B cell (primary cell): ENCODE measurements around the gene FABP6. TPM values are rescaled to one million over a fixed set of nuclear protein-coding genes. Genes with fewer than 3 reads are reported as not detected.

ENCODE experiments used
- ATAC-seq: fragments of 200-7000 bp; cut with Tn5 transposase; one replicate; pipeline ENCODE4 v1.10.0; 2021; ENCODE audit warnings: low read depth, mild to moderate bottlenecking, moderate number of reproducible peaks, moderate library complexity
- CTCF ChIA-PET: fragments of 350-600 bp; sonication (Branson Sonifier 250); formaldehyde crosslinking; loops from one replicate; lab custom pipeline; 2021; ENCODE audit warnings: antibody characterized with exemption, inconsistent platforms; lab: Charles Lee
- POLR2A ChIA-PET: fragments of 350-600 bp; sonication (Branson Sonifier 250); formaldehyde crosslinking; loops from one replicate; lab custom pipeline; 2021; ENCODE audit warnings: antibody characterized with exemption; lab: Charles Lee
- DNase-seq: peaks from one replicate; pipeline ENCODE4 v3.0.0; 2013
- H2AFZ ChIP-seq: 2 replicates; pipeline ENCODE4 v1.6.1; 2012; ENCODE audit warnings: mild to moderate bottlenecking, low read depth, low read length; ENCODE audit not compliant: insufficient read depth, poor library complexity, severe bottlenecking
- H3K27ac ChIP-seq, 2 donors: 1 replicate in 1 of 2; 2 replicates in 1 of 2; pipeline ENCODE4 v1.5.1; 2012 to 2013; ENCODE audit warnings: low read length in 2 of 2, mild to moderate bottlenecking in 2 of 2, moderate library complexity in 1 of 2
- H3K27me3 ChIP-seq, 4 experiments: fragments of 200-600 bp in 1 of 4; sonication (generic) in 1 of 4; replicated peaks in 1 of 4; 1 replicate in 2 of 4; 2 replicates in 2 of 4; pipeline versions ENCODE4 v1.6.1 to v1.7.0; 2013 to 2016; ENCODE audit warnings: low read length in 3 of 4, mild to moderate bottlenecking in 2 of 4, mixed read lengths in 1 of 4, moderate library complexity in 1 of 4; ENCODE audit not compliant: insufficient read depth in 4 of 4, control insufficient read depth in 3 of 4; ENCODE audit errors: control extremely low read depth in 1 of 4
- H3K36me3 ChIP-seq, 2 experiments: replicated peaks in 1 of 2; 1 replicate in 1 of 2; 2 replicates in 1 of 2; pipeline versions ENCODE4 v1.6.1 to v1.7.1; 2013; ENCODE audit warnings: low read length in 1 of 2; ENCODE audit not compliant: insufficient read depth in 2 of 2, control insufficient read depth in 1 of 2; ENCODE audit errors: control extremely low read depth in 1 of 2, extremely low read depth in 1 of 2
- H3K4me1 ChIP-seq, 2 donors: fragments of 200-600 bp in 1 of 2; sonication (generic) in 1 of 2; 1 replicate in 1 of 2; 2 replicates in 1 of 2; pipeline versions ENCODE4 v1.5.1 to v1.6.1; 2013 to 2017; ENCODE audit warnings: low read length in 2 of 2; ENCODE audit not compliant: control insufficient read depth in 2 of 2, insufficient read depth in 2 of 2
- H3K4me2 ChIP-seq: replicated peaks from 2 replicates; pipeline ENCODE3; 2012; ENCODE audit warnings: mild to moderate bottlenecking, low read depth, low read length; ENCODE audit not compliant: poor library complexity, severe bottlenecking
- H3K4me3 ChIP-seq, 5 experiments: fragments of 200-600 bp in 1 of 5; sonication (generic) in 1 of 5; 1 replicate in 3 of 5; 2 replicates in 2 of 5; pipeline versions ENCODE4 v1.5.1 to v1.7.0; 2011 to 2016; ENCODE audit warnings: low read length in 4 of 5, mild to moderate bottlenecking in 4 of 5, low read depth in 2 of 5, control low read depth in 1 of 5, moderate library complexity in 1 of 5; ENCODE audit not compliant: insufficient read depth in 1 of 5; ENCODE audit errors: control extremely low read depth in 1 of 5, extremely low read depth in 1 of 5
- H3K79me2 ChIP-seq: fragments of 200-600 bp; sonication (generic); one replicate; pipeline ENCODE4 v1.6.0; 2016; ENCODE audit warnings: low read length; ENCODE audit not compliant: control insufficient read depth, insufficient read depth
- H3K9ac ChIP-seq: fragments of 200-600 bp; sonication (generic); 2 replicates; pipeline ENCODE4 v1.6.1; 2017; ENCODE audit warnings: mild to moderate bottlenecking, low read length, moderate library complexity
- H3K9me3 ChIP-seq, 3 donors: one replicate each; pipeline versions ENCODE4 v1.6.1 to v1.7.1; 2013; ENCODE audit warnings: low read length in 2 of 3; ENCODE audit not compliant: control insufficient read depth in 2 of 3, insufficient read depth in 1 of 3; ENCODE audit errors: control extremely low read depth in 1 of 3
- H4K20me1 ChIP-seq: 2 replicates; pipeline ENCODE4 v1.6.0; 2012; ENCODE audit warnings: mild to moderate bottlenecking, low read length; ENCODE audit not compliant: insufficient read depth, control insufficient read depth, poor library complexity, severe bottlenecking
- H3K27ac Mint-ChIP-seq: one replicate; pipeline ENCODE4 v1.8.0; 2021; ENCODE audit warnings: mixed read lengths
- H3K27me3 Mint-ChIP-seq: one replicate; pipeline ENCODE4 v1.8.0; 2021; ENCODE audit warnings: mixed read lengths
- H3K4me1 Mint-ChIP-seq: one replicate; pipeline ENCODE4 v1.8.0; 2021; ENCODE audit warnings: mixed read lengths
- H3K4me3 Mint-ChIP-seq: one replicate; pipeline ENCODE4 v1.8.0; 2021; ENCODE audit warnings: mixed read lengths
- H3K9me3 Mint-ChIP-seq: one replicate; pipeline ENCODE4 v1.8.0; 2022; ENCODE audit warnings: mixed read lengths; ENCODE audit not compliant: insufficient read depth
- CTCF ChIP-seq: fragments of 200-600 bp; IDR thresholded peaks from one replicate; pipeline ENCODE4 v1.8.0; 2022; ENCODE audit warnings: antibody characterized with exemption, mild to moderate bottlenecking
- EZH2 ChIP-seq: IDR thresholded peaks from 2 replicates; pipeline ENCODE4 v1.6.1; 2012; ENCODE audit warnings: borderline replicate concordance, low read depth, mild to moderate bottlenecking, moderate library complexity, low read length; ENCODE audit not compliant: insufficient read depth, poor library complexity, severe bottlenecking
- WGBS: methylation state at CpG from one replicate; pipeline ENCODE4 v1.1.5; 2013; ENCODE audit warnings: missing lambda C conversion rate; ENCODE audit not compliant: insufficient coverage; 5-methylcytosine and 5-hydroxymethylcytosine counted together
- intact Hi-C: fragments of 100-400 bp; cut with micrococcal nuclease; formaldehyde crosslinking; loops from one replicate; pipeline ENCODE4 v1.10.0; 2022
- polyA plus RNA-seq: library from polyadenylated mRNA; depleted of rRNA; stranded (reverse); fragments of >200 nt; gene quantifications from 2 replicates; pipeline ENCODE4 v1.2.3, GENCODE V29; 2012
- total RNA-seq, 2 donors: library from RNA; stranded (reverse); fragments of 120-200 nt in 1 of 2; gene quantifications; 1 replicate in 1 of 2; 2 replicates in 1 of 2; pipeline versions ENCODE4 v1.2.3 to v1.2.4, GENCODE V29; 2013 to 2022

Gene FABP6
- total and polyA plus RNA-seq, 2 donors (not counting 1 experiment from before 2014, with no cell fraction given) = not detected

DNA sequence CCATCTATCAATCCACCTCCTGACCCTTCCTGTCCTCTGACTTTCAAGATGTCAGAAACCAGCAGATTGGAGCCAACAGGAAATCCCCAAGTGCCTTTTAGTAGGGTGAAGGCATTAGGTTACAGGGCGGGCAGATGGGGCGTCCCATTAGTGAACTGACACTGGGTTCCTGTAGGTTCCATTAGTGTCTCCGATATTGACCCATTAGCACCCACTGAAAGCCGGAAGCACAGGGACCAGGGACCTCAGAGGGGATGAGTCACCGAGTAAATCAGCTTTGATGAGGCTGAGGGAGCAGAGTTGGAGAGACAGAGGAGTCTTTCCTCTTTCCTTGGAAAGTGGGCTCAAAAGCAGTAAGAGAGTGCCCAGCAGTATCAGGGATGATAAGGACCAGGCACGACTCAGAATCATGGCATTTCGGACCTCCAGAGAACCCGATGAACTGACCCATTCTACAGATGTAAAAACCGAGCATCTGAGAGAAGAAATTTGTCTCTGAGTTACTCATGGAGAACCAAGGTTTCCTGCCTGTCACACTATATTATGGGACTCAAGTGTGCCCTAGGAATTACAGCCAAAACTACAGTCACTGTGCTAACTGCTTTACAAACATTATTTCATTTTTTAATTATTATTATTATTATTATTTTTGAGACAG lies 47.2 kb upstream of the FABP6 start:
- H3K27ac Mint-ChIP-seq = no peak overlapping the region
- Histone ChIP-seq H3K4me3 (no peak overlapping the region), H3K27me3 (peaks cover 0 to 3% (median 0%) of the 10 kb centered on the region in 4 experiments), H2AFZ (no peak overlapping the region), H3K36me3 (no peaks in the 10 kb centered on the region), H3K9ac (no peak overlapping the region), H4K20me1 (no peaks in the 10 kb centered on the region), H3K4me1 (peaks cover 6 to 9% of the 10 kb centered on the region in 2 donors), H3K9me3 (peaks cover 0 to 5% (median 0%) of the 10 kb centered on the region in 3 donors), H3K79me2 (no peaks in the 10 kb centered on the region), H3K4me2 (no peak overlapping the region), H3K27ac (no peak overlapping the region)
- DNase-seq (no peak), ATAC-seq (no peak)
- 79% methylated on average over 8 of the region's 9 CpGs for WGBS
- ChIA-PET CTCF (no interaction called here), POLR2A (no interaction called here)
- no peak overlapping the region for H3K4me3 Mint-ChIP-seq
- intact Hi-C loops = no loop called here
- H3K27me3 Mint-ChIP-seq = peaks cover 7% of the 10 kb centered on the region
- H3K4me1 Mint-ChIP-seq = peaks cover 11% of the 10 kb centered on the region
- no peak for TF ChIP-seq CTCF
- no peak for TF ChIP-seq EZH2
- peaks cover 5% of the 10 kb centered on the region for H3K9me3 Mint-ChIP-seq

GRCh38 chr5:160183075-160183474 lies 46.2 kb upstream of the FABP6 start:
- WGBS = 96% methylated on average over 2 of the region's 2 CpGs
- DNase-seq = no peak
- Mint-ChIP-seq H3K9me3 (peaks cover 5% of the 10 kb centered on the region), H3K4me3 (no peak overlapping the region), H3K27ac (no peak overlapping the region), H3K4me1 (peaks cover 12% of the 10 kb centered on the region), H3K27me3 (peaks cover 9% of the 10 kb centered on the region)
- CTCF ChIA-PET = no interaction called here
- no peak overlapping the region for H3K4me3 ChIP-seq
- H3K27ac ChIP-seq = no peak overlapping the region
- peaks cover 6 to 12% of the 10 kb centered on the region in 2 donors for H3K4me1 ChIP-seq
- no peaks in the 10 kb centered on the region for H3K79me2 ChIP-seq
- intact Hi-C loops = no loop called here
- no peak overlapping the region for H3K9ac ChIP-seq
- TF ChIP-seq CTCF = no peak
- TF ChIP-seq EZH2 = no peak
- H3K9me3 ChIP-seq = peaks cover 0 to 5% (median 0%) of the 10 kb centered on the region in 3 donors
- no peak for ATAC-seq
- H2AFZ ChIP-seq = no peak overlapping the region
- POLR2A ChIA-PET = no interaction called here
- H4K20me1 ChIP-seq = no peaks in the 10 kb centered on the region
- peaks cover 0 to 3% (median 0%) of the 10 kb centered on the region in 4 experiments for H3K27me3 ChIP-seq
- H3K36me3 ChIP-seq = no peaks in the 10 kb centered on the region
- no peak overlapping the region for H3K4me2 ChIP-seq
